Measurements from ENCODE around the gene CSAD. TPM values are rescaled to one million over a fixed set of nuclear protein-coding genes. Genes with fewer than 3 reads are reported as not detected.
"Not testable (repeated sequence)": the region's sequence is repeated elsewhere in the genome, so short reads cannot be mapped to it uniquely, and the experiment has no call there.

Gene CSAD
- total and polyA plus RNA-seq, 2 of the 13 experiments (the other 11 are each of a cell fraction or from before 2014, with no cell fraction given) = 7.2 to 23.5 TPM

- TF ChIP-seq ARID5B (CRISPR knock-in tag; IDR thresholded peaks at IDR 0.05) = 0 out of 2 replicates have a peak, but pooled peaks have one; percentile 20
- not testable (repeated sequence) for TF ChIP-seq SOX6 (IDR thresholded peaks at IDR 0.05)
- peak; percentile 33; the same call in 1 of the 2 replicates for TF ChIP-seq SOX6 (CRISPR knock-in tag; IDR thresholded peaks at IDR 0.05)
- TF ChIP-seq CEBPG (CRISPR knock-in tag; IDR thresholded peaks at IDR 0.05) = peak; percentile 51; the same call in 1 of the 2 replicates
- TF ChIP-seq ZNF280D (CRISPR knock-in tag; IDR thresholded peaks at IDR 0.05) = 0 out of 2 replicates have a peak, but pooled peaks have one; percentile 23
- TF ChIP-seq ZNF770 (CRISPR knock-in tag; IDR thresholded peaks at IDR 0.05) = peak; percentile 99
- peak; percentile 56 for TF ChIP-seq ZNF263 (CRISPR knock-in tag; IDR thresholded peaks at IDR 0.05)
These were observed 17.7 kb downstream of the CSAD start (continued) for GRCh38 chr12:53163008-53163407.

Measured in HepG2 (cell line).